Measurements from ENCODE around the gene HPN.

HPN gene

GRCh38 chr19:35094656-35095055 is 53.1 kb downstream of the HPN start:
- DNase-seq: no peak
- no peak overlapping the region for H3K4me3 ChIP-seq (ENCODE audit: low read length)
- no peak overlapping the region for H3K4me2 ChIP-seq (ENCODE audit: low read depth, low read length)
- H3K9ac ChIP-seq (ENCODE audit: low read length): no peak overlapping the region
- no peaks in the 10 kb centered on the region for H3K79me2 ChIP-seq (ENCODE audit: low read length)
- no peak overlapping the region for H2AFZ ChIP-seq (ENCODE audit: low read length)
- H3K9me3 ChIP-seq (replicated peaks; ENCODE audit: insufficient read depth, low read length): no peaks in the 10 kb centered on the region
- H3K27me3 ChIP-seq (replicated peaks; ENCODE audit: insufficient read depth, low read length): peaks cover 57% of the 10 kb centered on the region
- H3K4me1 ChIP-seq (ENCODE audit: low read length): no peaks in the 10 kb centered on the region
- no peaks in the 10 kb centered on the region for H3F3A ChIP-seq (ENCODE audit: insufficient read depth, low read length)
- H3K9me2 ChIP-seq (replicated peaks; ENCODE audit: insufficient read depth, low read length): no peaks in the 10 kb centered on the region
- H3K36me3 ChIP-seq (replicated peaks; ENCODE audit: insufficient read depth, low read length): no peaks in the 10 kb centered on the region
- H3K27ac ChIP-seq (ENCODE audit: low read length): no peak overlapping the region
- TF ChIP-seq CTCF (IDR thresholded peaks at IDR 0.05; ENCODE audit: low read length) (no peak), EZH2phosphoT487 (IDR thresholded peaks at IDR 0.05; ENCODE audit: low read length) (no peak), EZH2 (optimal IDR thresholded peaks at IDR 0.05; ENCODE audit: low read depth, low read length) (no peak)
- no peaks in the 10 kb centered on the region for H4K20me1 ChIP-seq (ENCODE audit: insufficient read depth, low read length)

GRCh38 chr19:35095667-35096368 is 54.3 kb downstream of the HPN start:
- H3K9me2 ChIP-seq (replicated peaks; ENCODE audit: insufficient read depth, low read length): no peaks in the 10 kb centered on the region
- no peaks in the 10 kb centered on the region for H4K20me1 ChIP-seq (ENCODE audit: insufficient read depth, low read length)
- H2AFZ ChIP-seq (ENCODE audit: low read length): no peak overlapping the region
- no peaks in the 10 kb centered on the region for H3K79me2 ChIP-seq (ENCODE audit: low read length)
- TF ChIP-seq EZH2phosphoT487 (IDR thresholded peaks at IDR 0.05; ENCODE audit: low read length) (no peak), EZH2 (optimal IDR thresholded peaks at IDR 0.05; ENCODE audit: low read depth, low read length) (no peak), CTCF (IDR thresholded peaks at IDR 0.05; ENCODE audit: low read length) (no peak)
- H3K36me3 ChIP-seq (replicated peaks; ENCODE audit: insufficient read depth, low read length): no peaks in the 10 kb centered on the region
- no peaks in the 10 kb centered on the region for H3K9me3 ChIP-seq (replicated peaks; ENCODE audit: insufficient read depth, low read length)
- H3K4me1 ChIP-seq (ENCODE audit: low read length): no peaks in the 10 kb centered on the region
- H3K27me3 ChIP-seq (replicated peaks; ENCODE audit: insufficient read depth, low read length): peaks cover 68% of the 10 kb centered on the region
- no peaks in the 10 kb centered on the region for H3F3A ChIP-seq (ENCODE audit: insufficient read depth, low read length)
- no peak overlapping the region for H3K4me3 ChIP-seq (ENCODE audit: low read length)
- H3K4me2 ChIP-seq (ENCODE audit: low read depth, low read length): no peak overlapping the region
- no peak overlapping the region for H3K9ac ChIP-seq (ENCODE audit: low read length)
- H3K27ac ChIP-seq (ENCODE audit: low read length): no peak overlapping the region
- DNase-seq: no peak

- Histone ChIP-seq H3K36me3 (replicated peaks; ENCODE audit: insufficient read depth, low read length) (no peaks in the 10 kb centered on the region), H4K20me1 (ENCODE audit: insufficient read depth, low read length) (no peaks in the 10 kb centered on the region), H3K79me2 (ENCODE audit: low read length) (no peaks in the 10 kb centered on the region), H3K4me2 (ENCODE audit: low read depth, low read length) (no peak overlapping the region), H3K27ac (ENCODE audit: low read length) (no peak overlapping the region), H3K9ac (ENCODE audit: low read length) (no peak overlapping the region), H2AFZ (ENCODE audit: low read length) (no peak overlapping the region), H3K9me2 (replicated peaks; ENCODE audit: insufficient read depth, low read length) (no peaks in the 10 kb centered on the region), H3K4me3 (ENCODE audit: low read length) (no peak overlapping the region), H3K27me3 (replicated peaks; ENCODE audit: insufficient read depth, low read length) (peaks cover 71% of the 10 kb centered on the region), H3K4me1 (ENCODE audit: low read length) (no peaks in the 10 kb centered on the region), H3F3A (ENCODE audit: insufficient read depth, low read length) (no peaks in the 10 kb centered on the region), H3K9me3 (replicated peaks; ENCODE audit: insufficient read depth, low read length) (no peaks in the 10 kb centered on the region)
- DNase-seq: no peak
- no peak for TF ChIP-seq EZH2 (optimal IDR thresholded peaks at IDR 0.05; ENCODE audit: low read depth, low read length)
- no peak for TF ChIP-seq EZH2phosphoT487 (IDR thresholded peaks at IDR 0.05; ENCODE audit: low read length)
- no peak for TF ChIP-seq CTCF (IDR thresholded peaks at IDR 0.05; ENCODE audit: low read length)
Observed at GRCh38 chr19:35098413-35099049, 57.0 kb downstream of the HPN start.

Data from MM.1S (cell line).